ENCODE results near the gene PCK2.

Gene PCK2

DNA sequence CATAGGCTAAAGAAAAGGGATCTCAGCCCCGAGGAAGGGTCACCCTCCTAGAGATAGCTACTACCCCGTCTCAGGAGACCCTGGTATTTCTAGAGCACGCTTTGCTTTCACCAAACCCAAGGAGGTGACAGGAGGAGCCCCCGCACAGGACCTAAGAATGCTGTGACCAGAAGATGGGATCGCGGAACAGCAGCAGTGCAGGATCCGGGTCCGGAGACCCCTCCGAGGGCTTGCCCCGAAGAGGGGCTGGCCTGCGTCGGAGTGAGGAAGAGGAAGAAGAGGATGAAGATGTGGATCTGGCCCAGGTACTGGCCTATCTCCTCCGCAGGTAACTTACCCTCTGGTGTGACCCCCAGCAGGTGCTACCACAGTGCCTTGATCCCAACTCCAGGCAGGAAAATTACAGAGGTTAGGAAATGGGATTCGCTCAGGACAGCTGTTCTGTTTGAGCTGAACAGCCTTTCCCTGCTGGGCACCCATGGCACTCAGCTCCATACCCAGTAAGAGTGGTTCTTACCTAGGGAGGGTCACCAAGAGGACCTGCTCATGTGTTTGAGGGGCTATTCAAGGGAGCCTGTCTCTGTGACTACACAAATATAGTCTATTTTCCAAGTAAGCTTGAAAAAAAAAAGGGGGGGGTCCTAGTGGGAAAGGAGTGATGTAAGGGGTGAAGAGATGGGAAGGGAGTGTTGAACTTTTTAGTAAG lies 21.5 kb downstream of the PCK2 start:
- DNase-seq (ENCODE audit: low read depth in 2 of 2): no peak

DNA sequence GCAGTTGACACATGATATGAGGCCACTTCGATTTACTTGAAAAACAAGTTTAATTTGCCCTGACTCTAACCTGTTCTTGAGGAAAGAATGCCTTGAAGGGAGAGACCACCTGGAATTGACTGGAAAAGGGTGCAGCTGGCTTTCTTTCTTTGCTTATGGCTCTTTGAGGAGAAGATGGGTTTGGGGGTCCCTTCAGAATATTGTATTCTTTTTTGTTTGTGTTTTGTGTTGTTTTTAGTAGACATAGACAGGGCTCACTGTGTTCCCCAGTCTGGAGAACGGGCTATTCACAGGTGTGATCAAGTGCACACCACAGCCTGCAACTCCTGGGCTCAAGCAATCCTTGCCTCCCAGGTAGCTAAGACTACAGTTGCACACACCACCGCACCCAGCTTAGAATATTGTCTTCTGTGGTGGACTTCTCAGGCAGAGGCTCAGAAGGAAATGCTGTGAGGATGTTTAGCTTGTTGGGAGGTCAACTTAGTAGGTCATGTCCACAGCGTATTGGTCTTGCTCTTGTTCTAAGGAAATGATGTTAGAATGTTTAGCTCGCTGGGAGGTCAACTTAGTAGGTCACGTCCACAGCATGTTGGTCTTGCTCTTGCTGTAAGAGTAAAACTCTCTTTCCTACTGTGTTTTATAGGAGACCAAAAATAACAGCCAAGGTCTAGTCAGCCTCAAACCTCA lies 22.2 kb downstream of the PCK2 start:
- no peak for DNase-seq (ENCODE audit: low read depth in 2 of 2)

DNA sequence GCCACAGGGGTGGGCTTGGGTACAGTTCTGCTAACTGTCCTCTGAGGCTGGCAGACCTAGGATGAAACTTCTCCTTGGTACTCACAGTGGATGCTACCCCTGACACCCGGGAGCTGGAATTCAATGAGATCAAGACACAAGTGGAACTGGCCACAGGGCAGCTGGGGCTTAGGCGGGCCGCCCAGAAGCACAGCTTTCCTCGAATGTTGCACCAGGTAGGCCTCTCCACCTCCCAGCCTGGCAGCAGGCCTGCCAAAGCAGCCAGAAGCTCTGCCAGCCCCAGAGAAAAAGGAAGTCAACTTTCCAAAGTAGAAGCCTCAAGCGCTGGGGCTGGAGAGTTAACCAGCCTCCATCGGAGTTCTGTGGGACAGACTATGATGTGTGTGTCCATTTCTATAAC lies 23.1 kb downstream of the PCK2 start:
- DNase-seq (ENCODE audit: low read depth in 2 of 2): no peak

DNA sequence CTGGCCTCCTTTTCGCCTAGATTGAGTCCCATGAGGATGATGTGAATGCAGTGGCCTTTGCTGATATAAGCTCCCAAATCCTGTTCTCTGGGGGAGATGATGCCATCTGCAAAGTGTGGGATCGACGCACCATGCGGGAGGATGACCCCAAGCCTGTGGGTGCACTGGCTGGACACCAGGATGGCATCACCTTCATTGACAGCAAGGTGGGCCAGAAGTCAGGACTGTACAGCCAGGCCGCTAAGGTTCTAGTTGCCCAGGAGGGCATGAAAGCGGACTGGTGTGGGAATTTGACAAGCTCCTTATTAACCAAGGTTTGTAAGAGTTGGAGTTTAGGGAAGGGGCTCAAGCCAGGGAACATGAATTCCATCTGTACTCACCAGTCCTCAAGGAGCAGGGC lies 25.6 kb downstream of the PCK2 start:
- no peak for DNase-seq (ENCODE audit: low read depth in 2 of 2)

DNA sequence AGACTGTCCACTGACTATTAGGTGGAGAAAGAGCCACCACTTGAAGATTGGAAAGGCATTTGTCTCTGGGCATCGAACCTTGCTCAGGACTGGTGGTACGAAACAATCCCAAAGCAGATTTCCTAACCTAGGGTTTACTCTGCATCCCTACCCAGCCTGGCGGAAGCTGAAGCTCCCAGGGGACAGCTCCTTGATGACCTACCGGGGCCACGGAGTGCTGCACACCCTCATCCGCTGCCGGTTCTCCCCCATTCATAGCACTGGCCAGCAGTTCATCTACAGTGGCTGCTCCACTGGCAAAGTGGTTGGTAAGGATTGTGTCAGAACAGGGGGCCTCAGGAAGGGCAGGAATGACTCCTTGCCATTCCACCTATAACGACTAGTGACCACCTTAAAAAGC lies 27.1 kb downstream of the PCK2 start:
- DNase-seq (ENCODE audit: low read depth in 2 of 2): no peak

DNA sequence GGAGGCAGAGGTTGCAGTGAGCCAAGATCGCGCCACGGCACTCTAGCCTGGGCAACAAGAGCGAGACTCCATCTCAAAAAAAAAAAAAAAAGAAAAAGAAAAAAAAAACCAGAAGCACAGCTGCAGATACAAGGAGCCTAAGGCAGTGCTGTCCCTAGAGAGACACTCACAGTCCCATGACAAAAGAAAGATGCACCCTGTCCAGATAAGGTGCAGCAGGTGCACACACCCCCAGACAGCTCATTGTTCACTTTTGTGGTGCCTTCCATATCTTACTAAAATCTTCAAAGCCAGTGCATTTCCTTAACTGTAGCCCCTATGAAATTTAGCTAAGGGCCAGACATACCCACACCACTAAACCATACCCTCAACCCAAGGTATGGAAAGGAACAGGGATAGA lies 28.3 kb downstream of the PCK2 start:
- no peak for DNase-seq (ENCODE audit: low read depth in 2 of 2)

DNA sequence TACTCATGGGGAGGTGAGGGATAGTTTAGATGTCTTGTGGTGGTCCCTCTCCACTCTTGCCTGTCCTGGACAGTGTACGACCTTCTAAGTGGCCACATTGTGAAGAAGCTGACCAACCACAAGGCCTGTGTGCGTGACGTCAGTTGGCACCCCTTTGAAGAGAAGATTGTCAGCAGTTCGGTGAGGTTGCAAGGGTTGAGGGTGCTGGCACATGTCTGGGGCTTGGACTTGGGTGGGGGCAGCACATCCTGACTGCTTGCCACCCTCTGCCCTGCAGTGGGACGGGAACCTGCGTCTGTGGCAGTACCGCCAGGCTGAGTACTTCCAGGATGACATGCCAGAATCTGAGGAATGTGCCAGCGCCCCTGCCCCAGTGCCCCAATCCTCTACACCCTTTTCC lies 28.8 kb downstream of the PCK2 start:
- DNase-seq (ENCODE audit: low read depth in 2 of 2): no peak

DNA sequence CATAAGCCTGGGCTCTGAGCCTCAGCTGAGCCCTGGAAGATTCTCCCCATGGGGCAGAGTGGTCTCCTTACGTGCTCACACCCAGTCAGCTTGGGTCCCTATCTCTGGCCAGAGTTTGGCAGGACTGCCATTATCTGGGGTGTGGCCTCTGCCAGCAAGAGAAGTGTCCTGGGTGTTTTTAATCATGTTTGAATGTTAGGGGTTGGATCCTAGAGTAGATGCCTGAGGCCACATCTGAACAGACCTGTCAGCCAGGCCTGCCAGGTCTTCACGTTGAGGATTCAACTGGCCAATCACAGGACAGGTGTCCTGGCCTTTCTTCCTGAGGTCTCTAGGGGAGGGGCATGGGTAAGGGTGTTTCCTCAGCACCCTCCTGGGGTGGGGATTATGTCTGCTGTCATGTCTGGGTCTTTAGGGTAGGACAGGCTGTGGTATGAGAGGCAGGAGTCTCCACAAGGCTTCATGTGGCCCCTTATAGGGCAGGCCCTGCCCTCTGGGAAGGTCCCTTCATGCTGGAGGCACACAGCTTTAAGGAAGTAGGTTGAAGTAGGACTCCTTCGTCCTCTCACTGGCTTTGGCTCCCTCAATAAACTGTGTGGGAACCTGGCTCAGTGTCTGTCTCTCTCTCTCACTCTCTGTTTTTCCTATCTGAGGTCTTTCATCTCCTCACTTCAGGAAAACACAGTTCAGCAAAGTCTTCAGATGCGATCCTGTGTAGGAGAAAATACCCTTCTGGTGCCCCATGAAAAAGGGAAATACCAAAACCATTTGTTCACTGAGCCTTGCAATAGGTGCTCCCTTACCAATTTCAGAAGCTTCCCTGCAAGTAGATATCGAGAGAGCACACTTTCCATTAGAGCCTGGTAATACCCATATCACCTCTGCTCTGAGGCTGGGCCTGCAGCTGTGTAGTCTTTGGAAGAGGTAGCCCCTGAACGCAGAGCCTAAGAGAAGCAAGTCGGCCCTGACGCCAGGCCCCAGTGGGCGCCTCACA lies 29.6 kb downstream of the PCK2 start:
- DNase-seq (ENCODE audit: low read depth in 2 of 2): no peak

DNA sequence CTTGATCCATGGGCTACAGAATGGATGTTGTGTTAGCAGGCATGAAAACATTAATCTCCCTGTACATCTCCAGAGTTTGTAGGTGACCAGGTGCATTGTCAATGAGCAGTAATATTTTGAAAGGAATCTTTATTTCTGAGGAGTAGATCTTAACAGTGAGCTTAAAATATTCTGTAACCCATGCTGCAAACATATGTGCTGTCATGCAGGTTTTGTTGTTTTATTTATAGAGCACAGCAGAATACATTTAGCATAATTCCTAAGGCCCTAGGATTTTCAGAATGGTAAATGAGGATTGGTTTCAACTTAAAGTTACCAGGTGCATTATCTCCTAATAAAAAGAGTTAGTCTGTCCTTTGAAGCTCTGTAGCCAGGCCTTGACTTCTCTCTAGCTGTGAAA lies 32.8 kb downstream of the PCK2 start:
- DNase-seq (ENCODE audit: low read depth in 2 of 2): no peak

DNA sequence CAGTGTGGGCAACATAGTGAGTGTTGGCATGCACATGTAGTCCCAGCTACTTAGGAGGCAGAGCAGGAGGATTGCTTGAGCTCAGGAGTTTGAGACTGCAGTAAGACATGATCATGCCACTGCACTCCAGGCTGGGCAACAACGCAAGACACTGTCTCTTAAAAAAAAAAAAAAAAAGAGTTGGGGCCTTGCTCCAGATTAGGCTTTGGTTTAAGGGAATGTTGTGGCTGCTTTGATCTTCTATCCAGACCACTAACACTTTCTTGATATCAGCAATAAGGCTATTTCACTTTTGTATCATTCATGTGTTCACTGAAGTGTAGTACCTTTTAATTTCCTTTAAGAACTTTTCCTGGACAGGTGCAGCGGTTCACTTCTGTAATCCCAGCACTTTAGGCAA lies 33.6 kb downstream of the PCK2 start:
- no peak for DNase-seq (ENCODE audit: low read depth in 2 of 2)

DNA sequence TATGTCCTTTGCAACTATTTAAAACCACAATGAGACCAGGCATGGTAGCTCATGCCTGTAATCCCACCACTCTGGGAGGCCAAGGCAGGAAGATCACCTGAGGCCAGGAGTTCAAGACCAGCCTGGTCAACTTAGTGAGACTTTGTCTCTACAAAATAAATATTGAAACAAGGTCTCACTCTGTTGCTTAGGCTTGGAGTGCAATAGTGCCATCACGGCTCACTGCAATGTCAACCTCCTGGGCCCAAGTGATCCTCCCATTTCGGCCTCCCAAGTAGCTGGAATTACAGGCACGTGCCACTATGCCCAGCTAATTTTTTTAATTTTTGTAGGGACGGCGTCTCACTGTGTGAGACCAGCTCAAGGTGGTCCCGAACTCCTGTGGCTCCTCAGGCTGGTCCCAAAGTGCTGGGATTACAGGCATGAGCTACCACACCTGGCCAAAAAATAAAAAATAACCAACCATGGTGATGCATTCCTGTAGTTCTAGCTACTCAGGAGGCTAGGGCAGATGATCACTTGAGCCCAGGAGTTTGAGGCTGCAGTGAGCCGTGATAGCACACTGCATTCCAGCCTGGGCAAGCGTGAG lies 35.4 kb downstream of the PCK2 start:
- no peak for DNase-seq (ENCODE audit: low read depth in 2 of 2)

DNA sequence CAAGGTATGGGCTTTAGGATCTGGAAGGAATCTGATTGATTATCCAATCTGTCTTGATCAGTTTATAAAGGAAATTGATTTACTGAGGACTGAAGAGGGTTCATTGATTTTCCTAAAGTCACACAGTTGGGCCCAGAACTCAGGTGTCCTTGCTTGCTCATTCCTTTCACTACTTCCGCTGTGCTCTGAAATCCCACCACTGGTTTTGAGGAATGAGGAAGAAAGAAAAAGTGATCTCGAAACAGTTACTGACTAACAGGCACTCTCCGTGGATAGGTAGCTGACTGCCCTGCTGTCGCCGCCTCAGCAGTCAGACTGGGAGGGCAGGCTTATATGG lies 36.2 kb downstream of the PCK2 start, which contains the start of gene FITM1:
FITM1 (plus strand) TSS at position 280 of the 337 bp plus-strand sequence. CDS start 905 bp downstream, outside the sequence.
- no peak for DNase-seq (ENCODE audit: low read depth in 2 of 2)

DNA sequence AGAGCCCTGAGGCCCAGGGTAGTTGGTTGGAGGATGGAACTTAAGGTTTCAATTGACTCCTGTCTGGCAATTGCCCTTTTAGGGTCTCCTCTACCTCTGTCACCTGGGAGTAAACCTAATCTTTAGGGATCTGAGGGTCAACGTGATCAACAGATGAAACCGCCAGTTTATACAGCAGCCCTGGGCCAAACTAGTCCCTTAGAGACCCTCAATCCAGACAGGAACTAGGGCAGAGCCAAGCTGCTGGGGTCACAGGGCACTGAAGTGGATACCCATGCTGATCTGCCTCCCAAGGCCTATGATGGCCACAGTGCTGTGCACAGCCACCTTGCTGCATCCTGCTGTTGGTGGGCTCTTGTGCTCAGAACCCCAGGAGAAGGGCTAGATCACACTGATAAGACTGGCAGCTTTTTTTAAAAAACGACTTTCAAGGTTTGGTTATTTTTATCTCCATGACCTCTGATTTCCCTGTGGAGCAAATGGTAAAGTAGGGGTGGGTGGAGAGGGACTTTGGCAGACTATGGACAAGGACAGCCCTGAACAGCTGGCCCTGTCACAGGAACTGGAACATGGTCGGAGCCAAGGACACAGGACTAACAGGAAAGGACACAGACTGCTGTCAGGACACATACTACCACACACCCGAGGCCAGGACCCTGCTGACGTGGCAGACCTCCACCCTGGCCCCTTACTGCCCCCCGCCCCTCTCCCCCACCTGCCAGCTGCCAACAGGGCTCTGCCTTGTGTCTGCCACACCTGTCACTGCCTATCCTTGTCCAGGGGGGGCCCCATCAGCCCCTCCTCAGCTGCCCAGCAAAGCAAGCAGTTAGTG lies 36.8 kb downstream of the PCK2 start:
- no peak for DNase-seq (ENCODE audit: low read depth in 2 of 2)

DNA sequence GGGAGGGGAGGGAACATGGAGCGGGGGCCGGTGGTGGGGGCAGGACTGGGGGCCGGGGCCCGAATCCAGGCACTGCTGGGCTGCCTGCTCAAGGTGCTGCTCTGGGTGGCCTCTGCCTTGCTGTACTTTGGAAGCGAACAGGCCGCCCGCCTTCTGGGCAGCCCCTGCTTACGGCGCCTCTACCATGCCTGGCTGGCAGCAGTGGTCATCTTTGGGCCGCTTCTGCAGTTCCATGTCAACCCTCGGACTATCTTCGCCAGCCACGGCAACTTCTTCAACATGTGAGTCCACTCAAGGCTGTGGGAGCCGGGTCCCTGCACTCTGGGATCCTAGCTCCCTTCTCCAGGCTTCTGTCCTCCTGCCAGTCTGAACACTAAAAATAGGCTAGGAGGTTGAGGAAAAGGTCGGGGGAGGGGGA lies 37.4 kb downstream of the PCK2 start:
- DNase-seq (ENCODE audit: low read depth in 2 of 2): no peak

DNA sequence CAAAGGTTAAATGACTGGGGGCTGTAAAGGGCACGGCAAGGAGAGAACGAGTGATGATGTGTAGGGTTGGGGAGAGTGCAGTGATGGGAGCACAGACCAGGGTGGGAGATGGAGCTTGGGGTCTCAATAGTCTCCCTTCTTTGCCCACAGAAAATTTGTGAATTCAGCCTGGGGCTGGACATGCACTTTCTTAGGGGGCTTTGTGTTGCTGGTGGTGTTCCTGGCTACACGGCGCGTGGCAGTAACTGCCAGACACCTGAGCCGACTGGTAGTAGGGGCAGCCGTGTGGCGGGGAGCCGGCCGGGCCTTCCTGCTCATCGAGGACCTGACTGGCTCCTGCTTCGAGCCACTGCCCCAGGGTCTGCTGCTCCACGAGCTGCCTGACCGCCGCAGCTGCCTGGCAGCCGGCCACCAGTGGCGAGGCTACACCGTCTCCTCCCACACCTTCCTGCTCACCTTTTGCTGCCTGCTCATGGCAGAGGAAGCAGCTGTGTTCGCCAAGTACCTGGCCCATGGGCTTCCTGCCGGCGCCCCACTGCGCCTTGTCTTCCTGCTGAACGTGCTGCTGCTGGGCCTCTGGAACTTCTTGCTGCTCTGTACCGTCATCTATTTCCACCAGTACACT lies 38.1 kb downstream of the PCK2 start:
- no peak for DNase-seq (ENCODE audit: low read depth in 2 of 2)

DNA sequence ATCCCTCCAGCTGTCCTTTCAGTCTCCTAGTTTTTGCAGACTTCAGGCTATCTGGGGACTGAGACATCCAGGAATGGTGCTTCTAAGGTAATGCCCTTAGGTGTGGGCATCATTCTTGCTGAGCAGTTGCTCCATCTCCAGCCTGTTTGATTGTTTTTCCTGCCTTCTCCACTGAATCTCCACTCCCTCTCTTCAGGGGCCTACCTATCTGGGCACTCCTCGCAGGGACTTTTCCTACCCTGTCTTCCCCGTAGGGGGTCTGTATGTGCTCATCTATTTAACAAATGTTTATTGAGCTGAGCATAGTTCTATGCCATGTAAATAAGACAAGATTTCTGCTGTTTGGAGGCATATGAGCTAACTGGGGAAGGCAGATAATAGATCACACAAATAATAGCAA lies 38.9 kb downstream of the PCK2 start:
- DNase-seq (ENCODE audit: low read depth in 2 of 2): no peak

DNA sequence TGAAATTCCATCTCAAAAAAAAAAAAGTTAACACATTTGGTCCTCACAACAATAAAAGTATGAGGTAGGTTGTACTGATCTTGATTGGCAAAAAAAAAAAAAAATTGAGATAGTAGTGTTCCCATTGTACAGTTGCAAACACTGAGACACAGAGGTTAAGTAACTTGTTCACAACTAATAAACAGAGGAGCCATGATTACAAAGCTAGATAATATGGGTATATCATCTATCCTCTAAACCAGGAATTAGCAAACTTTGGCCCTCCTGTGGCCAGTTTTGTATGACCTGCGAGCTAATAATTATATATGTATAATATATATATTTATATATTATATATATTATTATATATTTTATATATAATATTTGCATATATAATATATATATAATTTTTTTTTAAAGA lies 39.6 kb downstream of the PCK2 start:
- DNase-seq (ENCODE audit: low read depth in 2 of 2): no peak

DNA sequence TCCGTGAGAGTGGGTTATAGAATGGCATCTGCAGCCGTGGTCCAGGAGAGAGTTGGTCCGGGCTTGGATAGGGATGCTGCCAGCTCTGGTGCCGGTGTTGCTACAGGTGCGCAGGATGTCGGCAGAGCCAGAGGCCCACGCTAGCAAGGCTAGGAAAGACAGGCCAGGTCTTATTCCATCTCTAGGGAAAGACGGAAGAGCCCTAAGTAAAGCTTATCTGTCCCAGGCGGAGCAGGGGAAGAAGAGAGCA lies 41.4 kb downstream of the PCK2 start:
- no peak for DNase-seq (ENCODE audit: low read depth in 2 of 2)

DNA sequence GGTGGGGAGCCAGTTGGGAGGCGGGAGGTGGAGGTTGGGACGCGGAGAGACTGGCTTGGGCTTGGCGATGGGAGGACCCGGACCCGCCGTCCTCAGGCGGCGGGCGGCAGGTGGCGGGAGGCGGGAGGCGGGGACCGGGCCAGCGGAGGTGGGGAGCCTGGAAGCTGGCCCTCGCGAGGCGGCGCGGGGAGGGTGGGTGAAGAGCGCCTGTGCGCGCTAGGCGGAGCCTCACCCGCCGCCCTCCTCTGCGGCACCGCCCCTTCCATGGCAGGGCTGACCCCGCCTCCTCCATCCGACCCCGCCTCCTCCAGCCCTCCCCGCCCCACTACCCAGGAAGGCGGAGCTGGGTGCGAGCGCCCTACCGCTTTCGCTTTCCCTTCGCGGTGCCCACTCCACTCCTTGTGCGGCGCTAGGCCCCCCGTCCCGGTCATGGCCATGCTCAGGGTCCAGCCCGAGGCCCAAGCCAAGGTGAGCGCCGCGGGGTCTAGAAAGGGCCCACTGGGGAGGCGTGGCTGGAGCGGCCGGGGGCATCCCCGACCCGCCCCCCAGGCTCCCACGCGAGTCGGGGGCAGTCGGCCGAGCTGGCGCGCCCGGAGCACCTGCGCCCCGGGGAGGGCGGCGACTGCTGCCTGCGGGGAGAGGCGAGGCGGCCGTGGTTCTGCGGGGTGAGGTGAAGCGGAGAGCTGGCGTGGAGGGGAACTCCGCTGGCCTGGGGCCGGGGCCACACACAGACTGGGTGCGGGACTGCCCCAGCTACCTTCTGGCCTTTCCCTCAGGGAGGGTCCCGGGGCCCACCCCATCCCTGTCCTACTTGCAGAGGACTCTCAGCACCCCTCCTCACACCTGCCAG lies 41.9 kb downstream of the PCK2 start, which contains the start of gene PSME1:
PSME1 (plus strand) TSS at position 361 of the 850 bp plus-strand sequence; CDS start at position 430, 69 bp downstream.
- DNase-seq (ENCODE audit: low read depth in 2 of 2): peak; percentile 87 to 88
